Sigmoid colon (tissue), 4 donors: ENCODE measurements around the gene ACTR2.

Source experiments
- EP300 ChIP-seq, 4 donors: sonication (generic); formaldehyde crosslinking; IDR thresholded peaks; one replicate each; pipeline ENCODE4 v1.6.1; 2017; ENCODE audit warnings: antibody characterized with exemption in 4 of 4
- POLR2A ChIP-seq, 2 donors: fragments of 450-650 bp; IDR thresholded peaks; one replicate each; pipeline ENCODE4 v1.6.1; 2016; ENCODE audit warnings: antibody characterized with exemption in 2 of 2, mild to moderate bottlenecking in 2 of 2, moderate library complexity in 2 of 2
- POLR2AphosphoS5 ChIP-seq, 4 donors: sonication (generic); formaldehyde crosslinking; IDR thresholded peaks; one replicate each; pipeline ENCODE4 v1.6.1; 2017; ENCODE audit warnings: antibody characterized with exemption in 4 of 4
- TF ChIP-seq, protein P1 (sequence below), 4 experiments: fragments of 450-650 bp in 3 of 4; fragments of 200-600 bp in 1 of 4; IDR thresholded peaks; one replicate each; pipeline ENCODE4 v1.5.1; 2016 to 2019; ENCODE audit warnings: antibody characterized with exemption in 4 of 4, mild to moderate bottlenecking in 3 of 4, moderate library complexity in 2 of 4

DNA sequence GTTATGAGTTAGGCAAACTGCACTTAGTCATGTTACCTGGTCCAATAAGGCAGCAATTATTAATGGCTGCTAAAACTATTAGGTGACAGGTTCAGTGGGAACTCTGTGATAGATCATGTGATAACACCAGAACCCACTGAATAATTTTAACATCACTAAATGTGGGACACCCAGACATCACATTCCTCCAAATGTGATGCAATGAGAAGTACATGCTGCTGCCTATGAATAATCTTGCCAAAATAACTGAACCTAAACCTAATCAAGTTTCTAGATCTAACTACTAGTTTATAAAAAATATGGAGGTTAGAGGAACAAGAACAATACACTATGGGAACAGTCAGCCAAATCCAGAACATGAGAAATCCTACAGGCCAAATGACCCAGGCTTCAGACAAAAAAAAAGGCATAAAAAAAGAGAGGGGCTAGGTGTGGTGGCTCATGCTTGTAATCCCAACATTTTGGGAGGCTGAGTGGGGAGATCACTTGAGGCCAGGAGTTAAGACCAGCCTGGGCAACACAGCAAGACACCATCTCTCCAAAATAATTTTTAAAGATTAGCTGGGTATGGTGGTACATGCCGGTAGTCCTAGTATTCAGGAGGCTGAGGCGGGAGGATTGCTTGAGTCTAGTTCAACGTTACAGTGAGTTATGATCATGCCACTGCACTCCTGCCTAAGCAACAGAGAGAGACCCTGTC is 7.0 kb upstream of the ACTR2 start:
- TF ChIP-seq, protein P1, sequence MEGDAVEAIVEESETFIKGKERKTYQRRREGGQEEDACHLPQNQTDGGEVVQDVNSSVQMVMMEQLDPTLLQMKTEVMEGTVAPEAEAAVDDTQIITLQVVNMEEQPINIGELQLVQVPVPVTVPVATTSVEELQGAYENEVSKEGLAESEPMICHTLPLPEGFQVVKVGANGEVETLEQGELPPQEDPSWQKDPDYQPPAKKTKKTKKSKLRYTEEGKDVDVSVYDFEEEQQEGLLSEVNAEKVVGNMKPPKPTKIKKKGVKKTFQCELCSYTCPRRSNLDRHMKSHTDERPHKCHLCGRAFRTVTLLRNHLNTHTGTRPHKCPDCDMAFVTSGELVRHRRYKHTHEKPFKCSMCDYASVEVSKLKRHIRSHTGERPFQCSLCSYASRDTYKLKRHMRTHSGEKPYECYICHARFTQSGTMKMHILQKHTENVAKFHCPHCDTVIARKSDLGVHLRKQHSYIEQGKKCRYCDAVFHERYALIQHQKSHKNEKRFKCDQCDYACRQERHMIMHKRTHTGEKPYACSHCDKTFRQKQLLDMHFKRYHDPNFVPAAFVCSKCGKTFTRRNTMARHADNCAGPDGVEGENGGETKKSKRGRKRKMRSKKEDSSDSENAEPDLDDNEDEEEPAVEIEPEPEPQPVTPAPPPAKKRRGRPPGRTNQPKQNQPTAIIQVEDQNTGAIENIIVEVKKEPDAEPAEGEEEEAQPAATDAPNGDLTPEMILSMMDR (IDR thresholded peaks at IDR 0.05) = no peak
- TF ChIP-seq POLR2AphosphoS5 (IDR thresholded peaks at IDR 0.05) = no peak
- TF ChIP-seq POLR2A (IDR thresholded peaks at IDR 0.05) = no peak
- no peak for TF ChIP-seq EP300 (IDR thresholded peaks at IDR 0.05)
